BJ (cell line): ENCODE results near the gene REEP1. TPM values are rescaled to one million over a fixed set of nuclear protein-coding genes. Genes with fewer than 3 reads are reported as not detected.

ENCODE experiments used
- CTCF ChIA-PET: fragments of 350-600 bp; formaldehyde crosslinking; extraction: SDS; loops from one replicate; lab custom pipeline; 2021; ENCODE audit warnings: antibody characterized with exemption, inconsistent platforms; lab: Yijun Ruan, JAX
- POLR2A ChIA-PET: fragments of 300-600 bp; sonication (Branson Sonifier 250); formaldehyde crosslinking; extraction: SDS; loops from one replicate; lab custom pipeline; 2021; ENCODE audit warnings: antibody characterized with exemption; lab: Charles Lee
- DNase-seq: peaks from one replicate; pipeline ENCODE4 v3.0.0-alpha.2; 2011; ENCODE audit warnings: low read depth
- H3K27me3 ChIP-seq: 2 replicates; pipeline ENCODE4 v1.6.0; 2011; ENCODE audit warnings: low read length; ENCODE audit not compliant: control insufficient read depth, insufficient read depth
- H3K36me3 ChIP-seq: 2 replicates; pipeline ENCODE4 v1.5.1; 2011; ENCODE audit warnings: low read length; ENCODE audit not compliant: control insufficient read depth, insufficient read depth
- H3K4me3 ChIP-seq: 2 replicates; pipeline ENCODE4 v1.5.1; 2011; ENCODE audit warnings: low read depth, mild to moderate bottlenecking, control low read depth, low read length
- CTCF ChIP-seq: IDR thresholded peaks from 2 replicates; pipeline ENCODE4 v1.5.1; 2011; ENCODE audit warnings: low read depth, mild to moderate bottlenecking, control low read depth, inconsistent platforms, low read length, moderate library complexity; ENCODE audit not compliant: insufficient read depth
- polyA plus RNA-seq: library from polyadenylated mRNA; depleted of rRNA; stranded (reverse); fragments of >200 nt; gene quantifications from 2 replicates; pipeline ENCODE4 v1.2.3, GENCODE V29; 2011

Gene REEP1
- polyA plus RNA-seq, 1 experiment: 0.13 TPM

- DNase-seq: no peak
- peaks cover 5% of the 10 kb centered on the region for H3K36me3 ChIP-seq
- H3K27me3 ChIP-seq: no peaks in the 10 kb centered on the region
- no peak overlapping the region for H3K4me3 ChIP-seq
- CTCF ChIA-PET: interaction anchor here (1.1 to 1.4 kb wide), 3 partner anchors 9 to 90 kb away, joined by 3 to 4 read pairs (median 3); partner anchors contain the start of gene IMMT
- TF ChIP-seq CTCF: no peak
- POLR2A ChIA-PET: no interaction called here
These were observed 160.8 kb downstream of the REEP1 start for GRCh38 chr2:86176597-86176996.

GRCh38 chr2:86175828-86176227, 161.6 kb downstream of the REEP1 start:
- no peak for DNase-seq
- ChIA-PET CTCF (interaction anchor here (1.4 kb wide), 1 partner anchor 10 kb away, joined by 4 read pairs; no protein-coding TSS in a partner anchor), POLR2A (no interaction called here)
- H3K4me3 ChIP-seq: no peak overlapping the region
- no peaks in the 10 kb centered on the region for H3K27me3 ChIP-seq
- peaks cover 5% of the 10 kb centered on the region for H3K36me3 ChIP-seq
- no peak for TF ChIP-seq CTCF

GRCh38 chr2:86174445-86174844, 163.0 kb downstream of the REEP1 start:
- no peak for DNase-seq
- no peaks in the 10 kb centered on the region for H3K27me3 ChIP-seq
- ChIA-PET POLR2A (no interaction called here), CTCF (no interaction called here)
- TF ChIP-seq CTCF: no peak
- peaks cover 4% of the 10 kb centered on the region for H3K36me3 ChIP-seq
- H3K4me3 ChIP-seq: no peak overlapping the region

GRCh38 chr2:86172610-86173009, 164.8 kb downstream of the REEP1 start:
- Histone ChIP-seq H3K36me3 (peaks cover 4% of the 10 kb centered on the region), H3K27me3 (no peaks in the 10 kb centered on the region), H3K4me3 (no peak overlapping the region)
- ChIA-PET CTCF (interaction anchor here (0.7 kb wide), 2 partner anchors 14 to 15 kb away, joined by 3 to 4 read pairs; no protein-coding TSS in a partner anchor), POLR2A (no interaction called here)
- no peak for DNase-seq
- no peak for TF ChIP-seq CTCF

- Histone ChIP-seq H3K4me3 (no peak overlapping the region), H3K36me3 (peaks cover 4% of the 10 kb centered on the region), H3K27me3 (no peaks in the 10 kb centered on the region)
- ChIA-PET POLR2A (no interaction called here), CTCF (no interaction called here)
- TF ChIP-seq CTCF: no peak
- no peak for DNase-seq
These were observed 166.1 kb downstream of the REEP1 start for GRCh38 chr2:86171295-86171694.
